MCF 10A (cell line): ENCODE measurements around the gene SGTA. TPM values are rescaled to one million over a fixed set of nuclear protein-coding genes. Genes with fewer than 3 reads are reported as not detected.

ENCODE experiments used
- BruUV-seq: library from RNA; stranded (reverse); fragments of 400-500 nt; replicated peaks from 2 replicates; lab custom pipeline; 2021; lab: Mats Ljungman, UMichigan
- CTCF ChIA-PET: fragments of 300-600 bp; sonication (Branson Sonifier 250); formaldehyde crosslinking; extraction: SDS; loops from one replicate; lab custom pipeline; 2021; ENCODE audit warnings: antibody characterized with exemption, inconsistent platforms; lab: Yijun Ruan, JAX
- POLR2A ChIA-PET: fragments of 300-600, 350-650 bp; sonication (Branson Sonifier 250); formaldehyde crosslinking; extraction: SDS; loops from one replicate; lab custom pipeline; 2020; ENCODE audit warnings: antibody characterized with exemption, inconsistent platforms; lab: Yijun Ruan, JAX
- DNase-seq: peaks from one replicate; pipeline ENCODE4 v3.0.0-alpha.2; 2018; ENCODE audit not compliant: unreplicated experiment
- H3K27ac Mint-ChIP-seq: one replicate; pipeline ENCODE4 v1.8.0; 2022; ENCODE audit warnings: mild to moderate bottlenecking, low read depth, mixed read lengths; ENCODE audit not compliant: unreplicated experiment
- H3K27me3 Mint-ChIP-seq: one replicate; pipeline ENCODE4 v1.8.0; 2022; ENCODE audit warnings: mixed read lengths; ENCODE audit not compliant: insufficient read depth, unreplicated experiment
- H3K36me3 Mint-ChIP-seq: one replicate; pipeline ENCODE4 v1.8.0; 2022; ENCODE audit warnings: mild to moderate bottlenecking, moderate library complexity, mixed read lengths; ENCODE audit not compliant: insufficient read depth, unreplicated experiment
- H3K4me1 Mint-ChIP-seq: one replicate; pipeline ENCODE4 v1.8.0; 2022; ENCODE audit warnings: mixed read lengths; ENCODE audit not compliant: insufficient read depth, unreplicated experiment
- H3K4me3 Mint-ChIP-seq: one replicate; pipeline ENCODE4 v1.8.0; 2022; ENCODE audit warnings: mild to moderate bottlenecking, moderate library complexity, mixed read lengths; ENCODE audit not compliant: unreplicated experiment
- H3K9me3 Mint-ChIP-seq: one replicate; pipeline ENCODE4 v1.8.0; 2022; ENCODE audit warnings: mixed read lengths; ENCODE audit not compliant: unreplicated experiment
- CTCF ChIP-seq: fragments of 200-600 bp; IDR thresholded peaks from one replicate; pipeline ENCODE4 v1.8.0; 2022; ENCODE audit warnings: antibody characterized with exemption, mild to moderate bottlenecking; ENCODE audit not compliant: unreplicated experiment
- intact Hi-C: fragments of 100-400 bp; cut with micrococcal nuclease; formaldehyde crosslinking; loops from 2 replicates; pipeline ENCODE4 v1.14.1; 2022
- total RNA-seq: library from RNA; stranded (reverse); gene quantifications from 2 replicates; pipeline ENCODE4 v1.2.3, GENCODE V29; 2022

The SGTA gene
- total RNA-seq, 1 experiment from 2014 or later = 66.6 TPM

GRCh38 chr19:2809387-2810140 lies 26.5 kb upstream of the SGTA start:
- no peak for DNase-seq
- H3K36me3 Mint-ChIP-seq = peaks cover 22% of the 10 kb centered on the region
- H3K27me3 Mint-ChIP-seq = no peaks in the 10 kb centered on the region
- no peak overlapping the region for H3K4me3 Mint-ChIP-seq
- CTCF ChIA-PET = interaction anchor here (0.6 kb wide), 1 partner anchor 63 kb away, joined by 3 read pairs; no protein-coding TSS in a partner anchor
- TF ChIP-seq CTCF = no peak
- H3K27ac Mint-ChIP-seq = no peak overlapping the region
- BruUV-seq = no TSS peak
- POLR2A ChIA-PET = no interaction called here
- no peaks in the 10 kb centered on the region for H3K4me1 Mint-ChIP-seq
- H3K9me3 Mint-ChIP-seq = no peaks in the 10 kb centered on the region
- intact Hi-C loops = no loop called here

DNA sequence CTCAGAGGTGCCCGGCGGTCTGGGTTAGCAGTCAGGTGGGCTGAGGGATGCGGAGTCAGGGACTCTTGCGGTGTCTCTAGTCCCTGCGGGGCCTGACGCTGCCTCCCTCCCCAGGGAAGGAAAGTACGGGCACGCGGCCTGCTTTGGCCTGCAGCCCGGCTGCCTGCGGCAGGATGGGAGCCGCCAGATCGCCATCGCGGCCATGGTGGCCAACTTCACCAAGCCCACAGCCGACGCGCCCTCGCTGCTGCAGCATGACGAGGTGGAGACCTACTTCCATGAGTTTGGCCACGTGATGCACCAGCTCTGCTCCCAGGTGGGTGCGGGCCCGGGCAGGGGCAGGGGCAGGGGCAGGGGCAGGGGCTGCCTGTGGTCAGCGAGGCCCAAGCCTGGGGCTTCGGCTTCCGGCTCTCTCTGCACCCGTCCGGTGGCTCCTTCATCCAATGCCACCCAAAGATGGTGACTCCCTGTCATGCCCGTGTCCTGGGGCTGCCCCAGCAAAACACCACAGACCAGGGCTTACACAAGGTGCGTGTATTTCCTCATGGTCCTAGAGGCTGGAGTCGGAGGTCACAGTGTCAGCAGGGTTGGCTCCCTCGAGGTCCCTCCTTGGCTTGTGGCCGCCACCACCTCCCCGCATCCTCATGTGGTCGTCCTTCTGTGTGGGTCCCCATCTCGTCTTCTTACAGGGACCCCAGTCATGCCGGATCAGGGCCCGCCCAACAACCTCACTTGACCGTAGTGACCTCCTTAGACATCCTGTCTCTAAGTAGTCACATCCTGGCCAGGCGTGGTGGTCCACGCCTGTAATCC lies 25.3 kb upstream of the SGTA start:
- no peak overlapping the region for H3K4me3 Mint-ChIP-seq
- TF ChIP-seq CTCF = no peak
- no peaks in the 10 kb centered on the region for H3K27me3 Mint-ChIP-seq
- no peaks in the 10 kb centered on the region for H3K4me1 Mint-ChIP-seq
- ChIA-PET CTCF (interaction anchor here (2.1 kb wide), 1 partner anchor 11 kb away, joined by 7 read pairs; the partner anchor contains the start of gene ZNF554), POLR2A (no interaction called here)
- BruUV-seq = no TSS peak
- peaks cover 31% of the 10 kb centered on the region for H3K36me3 Mint-ChIP-seq
- H3K9me3 Mint-ChIP-seq = no peaks in the 10 kb centered on the region
- intact Hi-C loops = no loop called here
- H3K27ac Mint-ChIP-seq = no peak overlapping the region
- DNase-seq = no peak

DNA sequence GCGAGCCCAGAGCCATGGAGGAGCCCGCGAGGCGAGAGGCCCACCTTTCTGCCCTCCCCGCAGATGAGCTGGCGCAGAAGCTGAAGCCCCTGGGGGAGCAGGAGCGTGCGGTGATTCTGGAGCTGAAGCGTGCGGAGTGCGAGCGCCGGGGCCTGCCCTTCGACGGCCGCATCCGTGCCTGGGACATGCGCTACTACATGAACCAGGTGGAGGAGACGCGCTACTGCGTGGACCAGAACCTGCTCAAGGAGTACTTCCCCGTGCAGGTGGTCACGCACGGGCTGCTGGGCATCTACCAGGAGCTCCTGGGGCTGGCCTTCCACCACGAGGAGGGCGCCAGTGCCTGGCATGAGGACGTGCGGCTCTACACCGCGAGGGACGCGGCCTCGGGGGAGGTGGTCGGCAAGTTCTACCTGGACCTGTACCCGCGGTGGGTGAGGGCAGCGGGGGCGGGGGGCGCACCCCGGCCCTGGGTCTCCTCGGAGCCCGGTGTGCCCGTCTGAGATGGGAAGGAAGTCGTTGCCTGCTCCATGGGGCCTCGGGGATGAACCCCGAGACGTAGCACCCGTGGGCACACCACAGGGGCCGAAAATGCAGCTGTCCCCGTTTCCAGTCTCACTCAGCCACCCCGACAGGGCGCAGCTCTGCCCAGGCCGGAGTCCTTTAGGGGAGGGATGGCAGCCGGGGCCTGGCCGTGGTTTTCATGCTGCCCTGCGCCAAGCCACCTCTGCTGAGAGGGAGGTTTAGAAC lies 24.5 kb upstream of the SGTA start:
- Mint-ChIP-seq H3K27ac (no peak overlapping the region), H3K4me1 (no peaks in the 10 kb centered on the region), H3K27me3 (no peaks in the 10 kb centered on the region), H3K4me3 (no peak overlapping the region), H3K9me3 (no peaks in the 10 kb centered on the region), H3K36me3 (peaks cover 39% of the 10 kb centered on the region)
- TSS peak; percentile 50 for BruUV-seq
- ChIA-PET CTCF (interaction anchor here (2.1 kb wide), 1 partner anchor 12 kb away, joined by 7 read pairs; the partner anchor contains the start of gene ZNF554), POLR2A (no interaction called here)
- no peak for TF ChIP-seq CTCF
- intact Hi-C loops = no loop called here
- no peak for DNase-seq
